ENCODE data around the gene SENP5.

GRCh38 chr3:196967412-196968232 lies 99.9 kb downstream of the SENP5 start:
- TF ChIP-seq CTCF (IDR thresholded peaks at IDR 0.05; ENCODE audit: low read depth, low read length, missing input control) (no peak), RXRA (IDR thresholded peaks at IDR 0.05) (no peak), NR2F2 (IDR thresholded peaks at IDR 0.05) (no peak), RAD21 (IDR thresholded peaks at IDR 0.05) (no peak), ZBTB33 (IDR thresholded peaks at IDR 0.05) (no peak)
